ENCODE measurements around the gene RAPGEF5.
A peak's percentile ranks its signal among the peaks of the same experiment; 100 is the strongest.

The RAPGEF5 gene

GRCh38 chr7:22150221-22150620, 206.7 kb downstream of the RAPGEF5 start:
- no peak overlapping the region for H3K4me3 ChIP-seq (replicated peaks in 1 of 2; ENCODE audit: low read depth in 2 of 2, low read length in 2 of 2)
- TF ChIP-seq, protein P1, sequence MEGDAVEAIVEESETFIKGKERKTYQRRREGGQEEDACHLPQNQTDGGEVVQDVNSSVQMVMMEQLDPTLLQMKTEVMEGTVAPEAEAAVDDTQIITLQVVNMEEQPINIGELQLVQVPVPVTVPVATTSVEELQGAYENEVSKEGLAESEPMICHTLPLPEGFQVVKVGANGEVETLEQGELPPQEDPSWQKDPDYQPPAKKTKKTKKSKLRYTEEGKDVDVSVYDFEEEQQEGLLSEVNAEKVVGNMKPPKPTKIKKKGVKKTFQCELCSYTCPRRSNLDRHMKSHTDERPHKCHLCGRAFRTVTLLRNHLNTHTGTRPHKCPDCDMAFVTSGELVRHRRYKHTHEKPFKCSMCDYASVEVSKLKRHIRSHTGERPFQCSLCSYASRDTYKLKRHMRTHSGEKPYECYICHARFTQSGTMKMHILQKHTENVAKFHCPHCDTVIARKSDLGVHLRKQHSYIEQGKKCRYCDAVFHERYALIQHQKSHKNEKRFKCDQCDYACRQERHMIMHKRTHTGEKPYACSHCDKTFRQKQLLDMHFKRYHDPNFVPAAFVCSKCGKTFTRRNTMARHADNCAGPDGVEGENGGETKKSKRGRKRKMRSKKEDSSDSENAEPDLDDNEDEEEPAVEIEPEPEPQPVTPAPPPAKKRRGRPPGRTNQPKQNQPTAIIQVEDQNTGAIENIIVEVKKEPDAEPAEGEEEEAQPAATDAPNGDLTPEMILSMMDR (IDR thresholded peaks at IDR 0.05; ENCODE audit: low read depth, low read length): no peak
- peak in 1 of 2 donors; percentile 79 for DNase-seq (ENCODE audit: low read depth in 2 of 2)

GRCh38 chr7:22147868-22148267, 209.1 kb downstream of the RAPGEF5 start:
- DNase-seq (ENCODE audit: low read depth in 2 of 2): no peak
- TF ChIP-seq, protein P1 (IDR thresholded peaks at IDR 0.05; ENCODE audit: low read depth, low read length): no peak
- no peak overlapping the region for H3K4me3 ChIP-seq (replicated peaks in 1 of 2; ENCODE audit: low read depth in 2 of 2, low read length in 2 of 2)

GRCh38 chr7:22146961-22147512, 209.9 kb downstream of the RAPGEF5 start:
- TF ChIP-seq, protein P1 (IDR thresholded peaks at IDR 0.05; ENCODE audit: low read depth, low read length): no peak
- H3K4me3 ChIP-seq (replicated peaks in 1 of 2; ENCODE audit: low read depth in 2 of 2, low read length in 2 of 2): no peak overlapping the region
- DNase-seq (ENCODE audit: low read depth in 2 of 2): no peak

DNA sequence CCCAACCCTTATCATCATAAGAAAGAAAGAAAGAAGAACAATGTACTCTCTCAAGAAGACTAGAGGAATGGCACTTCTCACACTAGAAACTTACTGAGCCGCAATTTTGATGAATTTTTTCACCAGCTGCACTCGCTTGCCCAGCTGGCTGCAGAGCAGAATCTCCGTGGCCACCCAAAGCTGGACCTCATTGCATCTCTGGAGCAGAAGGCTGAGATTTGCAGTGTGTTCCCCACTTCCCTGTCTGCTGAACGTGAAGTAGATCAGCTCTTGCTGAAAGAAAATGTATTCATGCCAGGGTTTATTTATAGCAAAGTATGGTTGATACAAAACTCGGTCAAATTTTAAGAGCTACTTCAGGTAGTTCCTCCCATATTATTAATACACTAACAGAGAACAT, 212.0 kb downstream of the RAPGEF5 start:
- DNase-seq (ENCODE audit: low read depth in 2 of 2): no peak
- no peak overlapping the region for H3K4me3 ChIP-seq (replicated peaks in 1 of 2; ENCODE audit: low read depth in 2 of 2, low read length in 2 of 2)
- TF ChIP-seq, protein P1 (IDR thresholded peaks at IDR 0.05; ENCODE audit: low read depth, low read length): no peak

DNA sequence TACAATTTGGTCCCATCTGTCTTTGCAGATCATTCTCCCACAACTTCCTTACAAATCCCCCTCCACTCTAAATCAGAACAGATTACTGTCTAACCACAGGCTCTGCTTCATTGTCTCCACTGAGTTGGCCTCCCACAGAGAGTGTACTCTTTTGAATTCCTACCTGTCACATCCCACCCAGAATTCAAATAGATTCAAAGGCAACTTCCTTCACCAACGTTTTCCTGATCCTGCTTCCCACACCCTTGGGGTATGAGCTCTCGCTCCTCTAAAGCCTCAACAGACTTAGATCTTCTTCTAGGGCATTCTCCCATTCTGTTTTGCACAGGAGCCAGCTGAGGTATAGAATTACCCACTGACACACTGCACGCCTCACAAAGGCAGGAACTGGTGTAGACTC, 213.5 kb downstream of the RAPGEF5 start:
- no peak overlapping the region for H3K4me3 ChIP-seq (replicated peaks in 1 of 2; ENCODE audit: low read depth in 2 of 2, low read length in 2 of 2)
- no peak for DNase-seq (ENCODE audit: low read depth in 2 of 2)
- TF ChIP-seq, protein P1 (IDR thresholded peaks at IDR 0.05; ENCODE audit: low read depth, low read length): no peak

DNA sequence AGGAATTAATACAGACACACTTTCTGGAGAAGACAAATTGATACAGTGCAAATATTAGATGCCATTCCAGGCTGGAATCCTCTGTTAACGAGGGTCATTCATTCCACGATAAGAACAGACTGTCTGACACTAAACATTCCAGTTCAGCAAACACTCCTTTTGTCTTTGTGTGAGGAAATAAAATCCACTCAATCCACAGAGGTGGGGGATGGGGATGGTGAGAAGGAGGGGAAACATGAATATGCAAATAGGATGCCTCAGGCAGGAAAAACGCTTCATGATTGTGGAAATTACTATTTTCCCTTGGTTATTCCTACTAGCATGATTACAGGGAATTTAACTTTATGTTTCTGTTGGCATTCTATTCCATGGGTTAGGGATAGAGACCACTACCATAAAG, 214.4 kb downstream of the RAPGEF5 start:
- H3K4me3 ChIP-seq (replicated peaks in 1 of 2; ENCODE audit: low read depth in 2 of 2, low read length in 2 of 2): no peak overlapping the region
- TF ChIP-seq, protein P1 (IDR thresholded peaks at IDR 0.05; ENCODE audit: low read depth, low read length): no peak
- DNase-seq (ENCODE audit: low read depth in 2 of 2): no peak

DNA sequence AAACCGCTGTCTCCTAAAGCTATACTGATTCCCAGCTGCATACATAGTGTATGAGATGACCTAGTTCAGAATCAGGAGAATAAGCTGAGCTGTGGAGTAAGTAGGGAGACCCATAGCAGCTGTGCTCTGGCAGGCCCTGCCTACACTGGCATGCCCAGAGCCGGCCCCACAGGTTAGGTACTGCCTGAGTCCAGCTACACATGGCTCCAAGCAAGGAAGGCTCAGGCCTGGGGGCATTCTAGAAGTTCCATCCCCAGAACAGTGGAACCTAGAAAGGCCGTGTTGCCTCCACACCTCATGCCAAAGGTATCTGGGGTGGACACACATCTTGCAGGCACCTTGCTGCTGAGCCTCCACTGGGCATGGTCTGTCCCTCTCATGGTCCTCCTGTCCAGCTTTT, 215.6 kb downstream of the RAPGEF5 start:
- TF ChIP-seq, protein P1 (IDR thresholded peaks at IDR 0.05; ENCODE audit: low read depth, low read length): no peak
- no peak for DNase-seq (ENCODE audit: low read depth in 2 of 2)
- H3K4me3 ChIP-seq (replicated peaks in 1 of 2; ENCODE audit: low read depth in 2 of 2, low read length in 2 of 2): no peak overlapping the region
